Stimulated activated CD8-positive, alpha-beta memory T cell treated with anti-CD3 and anti-CD28 coated beads, Interleukin-7, amount 100 ng/mL, for 48 hours (primary cell): ENCODE results near the gene PIP5KL1.

Source experiments
- DNase-seq, 2 donors: peaks; one replicate each; pipeline ENCODE4 v3.0.0-alpha.2; 2020; ENCODE audit warnings: low read depth in 1 of 2; ENCODE audit errors: extremely low read depth in 1 of 2

The PIP5KL1 gene

DNA sequence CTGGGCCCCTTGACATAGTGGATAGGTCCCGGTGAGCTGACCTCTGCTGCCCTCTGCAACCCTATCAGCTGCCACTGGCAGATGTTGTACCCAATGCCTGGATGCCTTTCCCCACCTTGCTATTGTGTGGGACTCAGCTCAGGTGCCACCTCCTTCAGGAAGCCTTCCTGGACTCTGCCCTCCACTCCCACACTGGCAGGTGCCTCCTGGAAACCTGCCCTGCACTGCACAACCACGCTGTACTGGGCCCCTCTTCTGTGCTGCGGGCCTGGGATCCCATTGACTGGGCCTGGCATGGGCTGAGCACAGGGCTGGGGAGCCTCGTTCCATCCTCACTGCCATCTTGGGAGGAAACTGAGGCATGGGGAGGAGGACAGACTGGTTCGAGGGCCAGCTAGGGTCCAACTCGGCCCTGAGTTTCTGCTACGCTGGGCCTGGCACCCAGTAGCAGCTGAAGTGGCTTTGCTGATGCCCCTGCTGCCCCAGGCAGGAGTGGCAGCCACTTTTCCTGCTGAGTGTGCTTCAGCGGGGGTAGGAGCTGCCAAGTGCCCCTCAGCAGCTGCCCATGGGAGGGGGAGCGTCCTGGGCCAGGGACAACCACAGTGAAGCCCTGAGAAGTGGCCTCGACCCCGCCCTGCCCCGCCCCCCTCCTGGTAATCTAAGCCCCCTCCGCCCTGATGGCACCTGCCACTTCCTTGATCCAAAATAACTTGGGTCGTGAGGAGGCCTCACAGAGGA, 54.4 kb downstream of the PIP5KL1 start:
- DNase-seq: no peak

DNA sequence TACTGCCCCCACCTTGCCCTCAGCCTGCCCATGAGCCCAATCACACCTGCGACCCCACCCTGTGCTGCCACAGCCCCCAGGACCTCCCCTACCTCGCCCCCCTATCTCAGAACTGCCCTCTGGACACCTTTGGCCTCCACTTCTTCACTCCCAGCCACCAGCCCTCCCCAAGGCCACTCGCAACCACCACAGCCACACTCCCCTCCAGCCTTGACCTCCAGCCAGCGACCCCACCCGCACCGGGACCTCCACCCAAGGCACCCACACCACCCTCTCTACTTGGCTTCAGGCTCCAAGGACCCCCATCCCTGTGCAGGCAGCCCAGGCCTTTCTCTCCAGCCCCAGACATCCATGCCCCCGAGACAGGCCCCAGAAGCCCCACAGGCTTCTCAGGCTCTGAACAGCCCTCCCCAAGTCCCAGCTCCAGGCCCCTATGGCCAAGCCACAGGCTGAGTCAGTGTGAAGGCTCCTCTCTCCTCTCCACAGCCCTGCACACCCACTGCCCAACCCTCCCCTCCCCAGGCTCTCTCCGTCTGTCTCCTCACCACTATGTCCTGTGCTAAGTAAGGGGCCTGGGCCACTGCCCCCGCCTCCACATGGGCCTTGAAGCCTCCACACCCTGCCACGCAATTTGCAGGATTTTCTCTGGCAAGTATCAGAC, 55.1 kb downstream of the PIP5KL1 start:
- no peak for DNase-seq

DNA sequence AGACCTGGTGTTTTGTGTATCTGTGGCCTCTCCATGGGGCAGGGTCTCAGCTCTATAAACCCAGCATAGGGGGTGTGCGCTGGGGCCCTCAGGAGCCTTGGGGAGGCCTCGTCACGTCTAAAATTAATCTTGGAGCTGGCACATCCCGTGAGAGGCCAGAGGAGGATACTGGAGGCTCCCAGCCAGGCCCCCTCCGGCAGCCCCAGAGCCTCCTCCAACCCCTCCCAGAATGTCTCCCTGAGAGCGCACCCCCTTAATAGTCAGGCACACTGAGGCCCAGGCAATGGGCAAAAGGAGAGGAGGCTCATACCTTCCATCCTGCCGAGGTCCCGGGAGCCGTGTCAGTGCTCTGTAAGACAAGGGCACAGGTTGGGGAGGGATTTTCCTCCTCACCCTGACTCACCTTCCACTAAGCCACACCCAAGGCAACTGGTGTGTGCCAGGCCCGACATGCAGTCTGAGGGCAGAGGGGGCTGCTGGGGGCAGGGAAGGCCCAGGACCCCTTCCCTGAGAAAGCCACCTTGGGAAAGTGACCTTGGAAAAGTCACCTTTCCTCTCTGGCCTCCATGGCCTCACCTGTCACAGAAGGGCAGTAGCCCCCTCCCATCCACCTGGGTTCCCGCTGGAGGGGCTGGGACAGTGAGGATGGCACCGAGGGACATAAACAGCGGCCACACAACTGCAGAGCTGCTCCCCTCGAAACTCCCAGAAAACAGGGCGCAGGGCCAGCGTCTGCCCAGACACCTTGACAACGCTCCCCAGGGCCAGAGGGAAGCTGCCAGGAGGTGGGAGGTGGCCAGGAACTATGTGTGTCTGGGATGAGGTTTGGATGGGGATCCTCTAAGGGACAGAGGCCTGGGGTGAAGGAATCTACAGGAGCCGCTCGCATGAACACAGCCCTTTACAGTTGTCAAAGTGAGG, 56.0 kb downstream of the PIP5KL1 start:
- DNase-seq: no peak

DNA sequence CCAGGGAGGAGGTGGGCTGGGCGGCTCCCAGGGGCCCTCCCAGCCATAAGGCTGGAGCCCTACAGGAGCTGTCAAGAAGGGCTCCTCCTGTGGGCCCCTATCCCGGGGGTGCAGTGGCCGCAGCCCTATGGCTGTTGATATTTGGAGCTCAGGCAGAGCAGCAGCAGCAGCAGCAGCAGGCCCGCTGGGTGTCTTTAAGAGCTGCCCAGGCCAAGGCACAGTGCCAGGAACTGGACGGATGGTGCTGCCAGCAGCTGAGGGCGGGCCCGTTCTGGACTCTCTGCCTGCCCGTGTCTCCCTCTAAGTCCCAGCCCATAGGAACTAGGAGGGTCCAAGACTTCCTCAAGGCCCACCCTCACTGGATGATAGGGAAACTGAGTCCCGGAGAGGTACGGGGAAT, 56.7 kb downstream of the PIP5KL1 start:
- no peak for DNase-seq

DNA sequence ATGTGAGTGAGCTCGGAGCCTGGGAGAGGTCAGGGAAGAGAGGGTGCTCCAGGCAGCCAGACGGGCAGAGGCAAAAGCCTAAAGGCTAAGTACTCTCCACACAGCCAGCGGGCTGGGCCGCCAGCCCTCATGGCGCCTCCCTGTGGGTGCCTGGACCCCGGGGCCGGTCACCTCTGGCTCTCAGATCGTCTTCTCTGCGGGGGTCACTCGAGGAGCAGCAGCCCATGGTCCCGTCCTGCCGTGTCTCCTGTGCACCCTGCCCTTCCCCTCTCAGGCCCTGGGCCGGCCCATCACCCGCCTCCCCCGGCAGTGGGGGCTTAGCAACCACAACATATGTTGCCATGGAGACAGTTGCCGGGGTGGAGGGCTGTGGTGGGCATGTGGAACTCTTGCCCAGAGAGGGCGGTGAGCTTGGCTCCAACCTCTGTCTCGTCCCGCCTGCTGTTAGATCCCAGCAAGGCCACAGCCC, 57.3 kb downstream of the PIP5KL1 start:
- no peak for DNase-seq

DNA sequence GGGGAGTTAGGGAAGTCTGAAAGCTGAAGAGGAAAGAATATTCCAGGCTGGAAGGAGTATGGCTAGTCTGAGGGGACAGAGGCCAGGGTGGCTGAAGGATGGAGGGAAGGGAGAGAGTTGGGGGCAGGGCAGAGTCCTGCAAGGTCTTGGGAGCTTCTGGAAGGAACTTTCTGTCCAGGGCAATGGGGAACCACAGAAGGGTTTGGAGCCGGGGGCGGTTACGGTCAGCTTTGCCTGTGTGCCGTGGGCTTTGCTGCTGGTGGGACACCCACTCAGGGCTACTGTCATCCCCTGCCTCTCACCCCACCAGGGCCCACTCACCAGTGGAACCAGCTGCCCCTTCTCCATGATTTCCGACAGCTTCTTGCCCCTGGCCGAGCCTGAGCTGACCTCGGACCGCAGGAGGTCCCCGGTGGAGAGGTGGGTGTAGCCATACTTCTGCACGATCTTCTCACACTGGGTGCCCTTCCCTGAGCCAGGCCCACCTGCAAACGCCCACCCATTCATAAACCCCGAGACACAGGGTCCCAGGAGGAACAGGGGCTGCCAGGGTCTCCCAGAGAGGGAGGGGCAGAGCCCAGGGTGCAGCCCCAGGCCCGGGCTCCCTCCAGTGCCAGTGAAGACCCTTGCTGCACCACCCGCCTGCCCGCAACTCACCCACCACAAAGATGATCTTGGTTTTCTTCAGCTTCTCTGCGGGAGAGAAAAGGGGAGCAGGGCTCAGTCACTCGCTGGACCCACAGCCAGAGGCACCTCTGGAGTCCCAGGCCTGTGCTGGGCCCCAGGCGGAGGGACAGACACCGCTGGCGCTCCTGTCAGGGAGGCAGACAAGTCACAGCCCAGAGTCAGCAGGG, 58.0 kb downstream of the PIP5KL1 start:
- DNase-seq: no peak

DNA sequence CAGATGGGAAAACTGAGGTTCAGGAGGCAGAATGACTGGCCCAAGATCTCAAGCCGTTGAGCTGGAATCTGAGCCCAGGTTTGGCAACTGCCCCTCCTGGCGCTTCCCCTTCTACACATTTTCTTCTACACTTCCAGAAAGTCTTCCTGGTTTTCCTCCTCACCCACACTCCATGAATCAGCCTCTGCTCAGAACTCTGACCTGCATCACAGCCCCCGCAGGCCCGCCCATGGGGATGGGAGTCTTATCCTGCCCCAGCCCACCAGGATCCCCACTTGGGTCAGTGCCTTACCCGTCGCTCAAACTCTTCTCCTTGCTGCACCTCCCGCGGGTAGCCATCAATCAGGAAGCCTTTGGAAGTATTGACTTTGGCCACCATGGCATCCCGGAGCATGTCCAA, 59.0 kb downstream of the PIP5KL1 start:
- no peak for DNase-seq

DNA sequence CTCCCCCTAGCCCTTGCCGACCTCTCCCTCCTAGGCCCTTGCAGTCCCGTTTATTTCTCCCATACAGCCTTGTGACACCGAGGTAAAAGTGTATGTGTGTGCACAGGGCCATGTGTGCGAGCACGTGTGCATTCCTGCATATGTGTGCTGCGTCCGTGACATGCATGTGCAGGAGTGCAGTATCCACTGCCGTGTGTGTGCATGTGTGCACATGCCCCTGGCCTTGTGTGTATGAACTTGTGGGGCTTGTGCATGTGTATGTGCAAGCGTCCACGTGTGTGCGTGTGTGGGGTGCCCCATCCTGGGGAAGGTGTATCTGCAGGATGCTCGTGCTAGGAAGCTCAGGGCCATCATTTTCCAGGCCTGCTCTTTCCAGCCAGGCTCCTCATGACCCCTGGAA, 59.7 kb downstream of the PIP5KL1 start:
- DNase-seq: no peak
